Activated T-cell treated with anti-CD3 and anti-CD28 coated beads, Interleukin-2, amount 50 U/mL, for 24 hours (primary cell): ENCODE data around the gene EMILIN1.

Experiments used
- DNase-seq: peaks from one replicate; pipeline ENCODE4 v3.0.0-alpha.2; 2020
- H3K27ac Mint-ChIP-seq: 2 replicates; pipeline ENCODE4 v1.8.0; 2020; ENCODE audit warnings: mild to moderate bottlenecking, mixed read lengths
- H3K27me3 Mint-ChIP-seq: 2 replicates; pipeline ENCODE4 v1.8.0; 2020; ENCODE audit warnings: mixed read lengths
- H3K36me3 Mint-ChIP-seq: 2 replicates; pipeline ENCODE4 v1.8.0; 2020; ENCODE audit warnings: low read depth, mixed read lengths
- H3K4me1 Mint-ChIP-seq: 2 replicates; pipeline ENCODE4 v1.8.0; 2020; ENCODE audit warnings: low read depth, mixed read lengths
- H3K4me3 Mint-ChIP-seq: 2 replicates; pipeline ENCODE4 v1.8.0; 2020; ENCODE audit warnings: mild to moderate bottlenecking, moderate library complexity, mixed read lengths
- H3K9me3 Mint-ChIP-seq: 2 replicates; pipeline ENCODE4 v1.8.0; 2020; ENCODE audit warnings: mixed read lengths

EMILIN1 gene

GRCh38 chr2:27078267-27079194 lies at the start of gene EMILIN1:
EMILIN1 (plus strand) TSS chr2:27078615; CDS start chr2:27079066, 451 bp downstream.
- Mint-ChIP-seq H3K27me3 (no peaks in the 10 kb centered on the region), H3K27ac (no peak within 1 kb of the TSS), H3K36me3 (no peaks in the 10 kb centered on the region), H3K4me1 (peaks cover 46% of the 10 kb centered on the region), H3K9me3 (no peaks in the 10 kb centered on the region), H3K4me3 (no peak within 1 kb of the TSS)
- DNase-seq = no peak

- Mint-ChIP-seq H3K27me3 (no peaks in the 10 kb centered on the region), H3K27ac (no peak overlapping the region), H3K4me3 (no peak overlapping the region), H3K4me1 (peaks cover 41% of the 10 kb centered on the region), H3K9me3 (no peaks in the 10 kb centered on the region), H3K36me3 (peaks cover 73% of the 10 kb centered on the region)
- no peak for DNase-seq
These were observed 49.4 kb upstream of the EMILIN1 start for GRCh38 chr2:27029051-27029450.

GRCh38 chr2:27032495-27033252 lies 45.7 kb upstream of the EMILIN1 start, which contains the start of gene TMEM214:
TMEM214 (plus strand) TSS chr2:27032965; CDS start chr2:27033016, 51 bp downstream.
- Mint-ChIP-seq H3K4me3 (peak within 1 kb of the TSS; percentile 95), H3K4me1 (peaks cover 53% of the 10 kb centered on the region), H3K36me3 (peaks cover 87% of the 10 kb centered on the region), H3K9me3 (no peaks in the 10 kb centered on the region), H3K27ac (peak within 1 kb of the TSS; percentile 94), H3K27me3 (no peaks in the 10 kb centered on the region)
- DNase-seq = peak; percentile 88

GRCh38 chr2:27033253-27033852 lies 45.1 kb upstream of the EMILIN1 start:
- Mint-ChIP-seq H3K27me3 (no peaks in the 10 kb centered on the region), H3K4me1 (peaks cover 51% of the 10 kb centered on the region), H3K36me3 (peaks cover 88% of the 10 kb centered on the region), H3K9me3 (no peaks in the 10 kb centered on the region), H3K4me3 (peak overlapping the region; percentile 95), H3K27ac (peak overlapping the region; percentile 94)
- DNase-seq = no peak

GRCh38 chr2:27038012-27038411 lies 40.4 kb upstream of the EMILIN1 start:
- Mint-ChIP-seq H3K9me3 (no peaks in the 10 kb centered on the region), H3K4me1 (peaks cover 24% of the 10 kb centered on the region), H3K36me3 (peaks cover 97% of the 10 kb centered on the region), H3K27ac (peak overlapping the region; percentile 1), H3K27me3 (no peaks in the 10 kb centered on the region), H3K4me3 (no peak overlapping the region)
- no peak for DNase-seq

- no peaks in the 10 kb centered on the region for H3K9me3 Mint-ChIP-seq
- peaks cover 97% of the 10 kb centered on the region for H3K36me3 Mint-ChIP-seq
- H3K4me3 Mint-ChIP-seq = no peak overlapping the region
- DNase-seq = no peak
- peak overlapping the region; percentile 52 for H3K27ac Mint-ChIP-seq
- peaks cover 18% of the 10 kb centered on the region for H3K4me1 Mint-ChIP-seq
- no peaks in the 10 kb centered on the region for H3K27me3 Mint-ChIP-seq
These were observed 39.6 kb upstream of the EMILIN1 start for GRCh38 chr2:27038631-27039339.

GRCh38 chr2:27039426-27039825 lies 39.0 kb upstream of the EMILIN1 start:
- DNase-seq = no peak
- H3K36me3 Mint-ChIP-seq = peaks cover 94% of the 10 kb centered on the region
- H3K4me1 Mint-ChIP-seq = peaks cover 12% of the 10 kb centered on the region
- no peaks in the 10 kb centered on the region for H3K27me3 Mint-ChIP-seq
- no peak overlapping the region for H3K4me3 Mint-ChIP-seq
- no peaks in the 10 kb centered on the region for H3K9me3 Mint-ChIP-seq
- no peak overlapping the region for H3K27ac Mint-ChIP-seq

- DNase-seq = no peak
- H3K9me3 Mint-ChIP-seq = no peaks in the 10 kb centered on the region
- no peaks in the 10 kb centered on the region for H3K27me3 Mint-ChIP-seq
- peaks cover 9% of the 10 kb centered on the region for H3K4me1 Mint-ChIP-seq
- H3K4me3 Mint-ChIP-seq = no peak overlapping the region
- H3K36me3 Mint-ChIP-seq = peaks cover 95% of the 10 kb centered on the region
- no peak overlapping the region for H3K27ac Mint-ChIP-seq
These were observed 38.5 kb upstream of the EMILIN1 start for GRCh38 chr2:27039871-27040270.

- peak overlapping the region; percentile 77 for H3K27ac Mint-ChIP-seq
- peaks cover 95% of the 10 kb centered on the region for H3K36me3 Mint-ChIP-seq
- no peaks in the 10 kb centered on the region for H3K27me3 Mint-ChIP-seq
- peaks cover 5% of the 10 kb centered on the region for H3K4me1 Mint-ChIP-seq
- no peak overlapping the region for H3K4me3 Mint-ChIP-seq
- no peaks in the 10 kb centered on the region for H3K9me3 Mint-ChIP-seq
- no peak for DNase-seq
These were observed 38.1 kb upstream of the EMILIN1 start for GRCh38 chr2:27040282-27040681.

GRCh38 chr2:27041752-27042151 lies 36.7 kb upstream of the EMILIN1 start:
- peak overlapping the region; percentile 77 for H3K27ac Mint-ChIP-seq
- no peak overlapping the region for H3K4me3 Mint-ChIP-seq
- no peaks in the 10 kb centered on the region for H3K27me3 Mint-ChIP-seq
- peaks cover 4% of the 10 kb centered on the region for H3K4me1 Mint-ChIP-seq
- DNase-seq = no peak
- peaks cover 84% of the 10 kb centered on the region for H3K36me3 Mint-ChIP-seq
- H3K9me3 Mint-ChIP-seq = no peaks in the 10 kb centered on the region

GRCh38 chr2:27042159-27042661 lies 36.2 kb upstream of the EMILIN1 start:
- Mint-ChIP-seq H3K27ac (peak overlapping the region; percentile 7), H3K4me3 (no peak overlapping the region), H3K36me3 (peaks cover 79% of the 10 kb centered on the region), H3K27me3 (no peaks in the 10 kb centered on the region), H3K9me3 (no peaks in the 10 kb centered on the region), H3K4me1 (peaks cover 4% of the 10 kb centered on the region)
- DNase-seq = no peak

- Mint-ChIP-seq H3K36me3 (peaks cover 70% of the 10 kb centered on the region), H3K4me1 (peaks cover 7% of the 10 kb centered on the region), H3K27me3 (no peaks in the 10 kb centered on the region), H3K4me3 (no peak overlapping the region), H3K9me3 (no peaks in the 10 kb centered on the region), H3K27ac (no peak overlapping the region)
- DNase-seq = no peak
These were observed 35.3 kb upstream of the EMILIN1 start for GRCh38 chr2:27042985-27043634.

- Mint-ChIP-seq H3K36me3 (peaks cover 29% of the 10 kb centered on the region), H3K27ac (peak overlapping the region; percentile 100), H3K4me1 (peaks cover 32% of the 10 kb centered on the region), H3K9me3 (no peaks in the 10 kb centered on the region), H3K4me3 (peak overlapping the region; percentile 93), H3K27me3 (peaks cover 6% of the 10 kb centered on the region)
- peak; percentile 80 for DNase-seq
These were observed 28.8 kb upstream of the EMILIN1 start for GRCh38 chr2:27049422-27050280.
